Stimulated activated CD4-positive, alpha-beta T cell treated with anti-CD3 and anti-CD28 coated beads, Interleukin-15, amount 100 ng/mL, for 1 hour (primary cell): ENCODE results near the gene RANGAP1.
"Not testable (repeated sequence)": the region's sequence is repeated elsewhere in the genome, so short reads cannot be mapped to it uniquely, and the experiment has no call there.

Source experiments
- DNase-seq, 2 donors: peaks; one replicate each; pipeline ENCODE4 v3.0.0-alpha.2; 2020; ENCODE audit warnings: low read depth in 1 of 2, low spot score in 1 of 2

The RANGAP1 gene

GRCh38 chr22:41261541-41262249 is 24.3 kb downstream of the RANGAP1 start:
- DNase-seq: no peak

GRCh38 chr22:41260871-41261270 is 25.1 kb downstream of the RANGAP1 start:
- DNase-seq: no peak

GRCh38 chr22:41259756-41260155 is 26.2 kb downstream of the RANGAP1 start:
- DNase-seq: not testable (repeated sequence)

GRCh38 chr22:41257696-41258095 is 28.3 kb downstream of the RANGAP1 start:
- DNase-seq: no peak

- DNase-seq: no peak
Measured at GRCh38 chr22:41256254-41257253, 29.4 kb downstream of the RANGAP1 start.

GRCh38 chr22:41254230-41254629 is 31.8 kb downstream of the RANGAP1 start:
- DNase-seq: no peak

- DNase-seq: no peak
Measured at GRCh38 chr22:41252365-41252764, 33.6 kb downstream of the RANGAP1 start.

GRCh38 chr22:41250127-41250526 is 35.9 kb downstream of the RANGAP1 start:
- no peak for DNase-seq

- DNase-seq: no peak
Measured at GRCh38 chr22:41249442-41249841, 36.5 kb downstream of the RANGAP1 start.

- DNase-seq: no peak
Measured at GRCh38 chr22:41248758-41249157, 37.2 kb downstream of the RANGAP1 start.

GRCh38 chr22:41248314-41248713 is 37.7 kb downstream of the RANGAP1 start:
- no peak for DNase-seq

- no peak for DNase-seq
Measured at GRCh38 chr22:41247703-41248102, 38.3 kb downstream of the RANGAP1 start.

GRCh38 chr22:41245917-41246499 is 40.0 kb downstream of the RANGAP1 start:
- DNase-seq: no peak

- DNase-seq: no peak
Measured at GRCh38 chr22:41243361-41243760, 42.6 kb downstream of the RANGAP1 start.

- DNase-seq: no peak
Measured at GRCh38 chr22:41242396-41243117, 43.4 kb downstream of the RANGAP1 start.

- DNase-seq: no peak
Measured at GRCh38 chr22:41241133-41241676, 44.8 kb downstream of the RANGAP1 start.

- no peak for DNase-seq
Measured at GRCh38 chr22:41240377-41241132, 45.4 kb downstream of the RANGAP1 start, which contains the start of gene CHADL. Gene CHADL (minus strand): TSS chr22:41240931. CDS start chr22:41240881, 50 bp downstream.

GRCh38 chr22:41239443-41240128 is 46.4 kb downstream of the RANGAP1 start:
- no peak for DNase-seq
